Thymus (tissue), 2 donors: ENCODE results near the gene UBE3D. TPM values are rescaled to one million over a fixed set of nuclear protein-coding genes. Genes with fewer than 3 reads are reported as not detected.

Source experiments
- polyA plus RNA-seq: library from polyadenylated mRNA; stranded (reverse); fragments of 200-250 nt; gene quantifications from one replicate; pipeline ENCODE4 v1.2.3, GENCODE V29; 2013
- total RNA-seq: library from RNA; stranded (reverse); fragments of 120-200 nt; gene quantifications from one replicate; pipeline ENCODE4 v1.2.4, GENCODE V29; 2013
- donor health status: healthy.

Gene UBE3D
- total and polyA plus RNA-seq, 2 donors = 7.0 to 8.2 TPM

Other genes with a start within 250 kb of the UBE3D start
- 28.8 TPM for gene DOP1A, start 1.8 kb upstream of the UBE3D start, total RNA-seq
- 13.8 TPM for gene DOP1A, start 1.8 kb upstream of the UBE3D start, polyA plus RNA-seq
- gene PGM3, start 127.4 kb upstream of the UBE3D start, total RNA-seq = 13.6 TPM
- gene PGM3, start 127.4 kb upstream of the UBE3D start, polyA plus RNA-seq = 10.5 TPM
- gene RWDD2A, start 127.5 kb upstream of the UBE3D start, total RNA-seq = 1.8 TPM
- 4.3 TPM for gene RWDD2A, start 127.5 kb upstream of the UBE3D start, polyA plus RNA-seq